ENCODE measurements around the gene REXO5.

DNA sequence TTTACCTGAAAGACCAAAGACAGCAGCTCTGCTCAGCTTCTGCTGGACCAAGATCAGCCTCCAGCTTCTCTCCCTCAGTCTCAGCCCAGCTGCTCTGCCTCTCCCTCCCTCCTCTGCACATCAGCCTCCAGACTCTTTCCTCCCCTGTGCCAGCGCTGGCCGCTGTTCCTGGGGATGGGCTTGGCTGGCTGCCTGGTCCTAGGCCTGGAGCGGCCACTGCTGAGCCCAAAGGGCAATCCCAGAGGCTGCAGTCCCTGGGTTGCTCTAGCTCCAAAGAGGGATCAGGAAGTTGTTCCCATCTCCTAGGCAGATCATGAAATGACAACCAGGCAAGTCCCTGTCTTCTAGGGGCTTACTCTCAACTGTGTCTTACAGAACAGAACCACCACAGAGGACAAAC, 62.6 kb downstream of the REXO5 start:
- TF ChIP-seq, protein P1, sequence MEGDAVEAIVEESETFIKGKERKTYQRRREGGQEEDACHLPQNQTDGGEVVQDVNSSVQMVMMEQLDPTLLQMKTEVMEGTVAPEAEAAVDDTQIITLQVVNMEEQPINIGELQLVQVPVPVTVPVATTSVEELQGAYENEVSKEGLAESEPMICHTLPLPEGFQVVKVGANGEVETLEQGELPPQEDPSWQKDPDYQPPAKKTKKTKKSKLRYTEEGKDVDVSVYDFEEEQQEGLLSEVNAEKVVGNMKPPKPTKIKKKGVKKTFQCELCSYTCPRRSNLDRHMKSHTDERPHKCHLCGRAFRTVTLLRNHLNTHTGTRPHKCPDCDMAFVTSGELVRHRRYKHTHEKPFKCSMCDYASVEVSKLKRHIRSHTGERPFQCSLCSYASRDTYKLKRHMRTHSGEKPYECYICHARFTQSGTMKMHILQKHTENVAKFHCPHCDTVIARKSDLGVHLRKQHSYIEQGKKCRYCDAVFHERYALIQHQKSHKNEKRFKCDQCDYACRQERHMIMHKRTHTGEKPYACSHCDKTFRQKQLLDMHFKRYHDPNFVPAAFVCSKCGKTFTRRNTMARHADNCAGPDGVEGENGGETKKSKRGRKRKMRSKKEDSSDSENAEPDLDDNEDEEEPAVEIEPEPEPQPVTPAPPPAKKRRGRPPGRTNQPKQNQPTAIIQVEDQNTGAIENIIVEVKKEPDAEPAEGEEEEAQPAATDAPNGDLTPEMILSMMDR (IDR thresholded peaks at IDR 0.05), result no peak
- TF ChIP-seq POLR2A (IDR thresholded peaks at IDR 0.05; ENCODE audit: low read depth), result no peak
- peak; percentile 68 to 80 for TF ChIP-seq POLR2AphosphoS5 (IDR thresholded peaks at IDR 0.05)
